CD4-positive, alpha-beta memory T cell (primary cell): ENCODE results near the gene KAT7. TPM values are rescaled to one million over a fixed set of nuclear protein-coding genes. Genes with fewer than 3 reads are reported as not detected.

Experiments used
- CTCF ChIA-PET: fragments of 350-600 bp; sonication (Branson Sonifier 250); formaldehyde crosslinking; loops from one replicate; lab custom pipeline; 2021; ENCODE audit warnings: inconsistent platforms; ENCODE audit not compliant: partially characterized antibody; lab: Charles Lee
- POLR2A ChIA-PET: fragments of 350-600 bp; sonication (Branson Sonifier 250); formaldehyde crosslinking; loops from one replicate; lab custom pipeline; 2021; ENCODE audit not compliant: partially characterized antibody; lab: Charles Lee
- DNase-seq, 5 donors: peaks; one replicate each; pipeline versions ENCODE4 v3.0.0 to v3.0.0-alpha.2; 2020 to 2022; ENCODE audit warnings: mixed read lengths in 1 of 5
- H3K27ac ChIP-seq: one replicate; pipeline ENCODE4 v1.7.0; 2013; ENCODE audit warnings: low read depth, low read length
- H3K27me3 ChIP-seq: 2 replicates; pipeline ENCODE4 v1.7.0; 2013; ENCODE audit warnings: mild to moderate bottlenecking, low read length, moderate library complexity; ENCODE audit not compliant: insufficient read depth
- H3K36me3 ChIP-seq: 2 replicates; pipeline ENCODE4 v1.7.0; 2013; ENCODE audit warnings: mild to moderate bottlenecking, low read length, moderate library complexity; ENCODE audit not compliant: insufficient read depth
- H3K4me1 ChIP-seq: 2 replicates; pipeline ENCODE4 v1.7.0; 2013; ENCODE audit warnings: mild to moderate bottlenecking, low read length, moderate library complexity; ENCODE audit not compliant: insufficient read depth
- H3K4me3 ChIP-seq, 2 donors: one replicate each; pipeline ENCODE4 v1.7.0; 2013; ENCODE audit warnings: low read length in 2 of 2, mild to moderate bottlenecking in 1 of 2
- H3K9me3 ChIP-seq, 2 donors: one replicate each; pipeline ENCODE4 v1.7.0; 2013; ENCODE audit warnings: low read length in 2 of 2, control low read depth in 1 of 2; ENCODE audit not compliant: control insufficient read depth in 1 of 2
- H3K27ac Mint-ChIP-seq, 7 donors: one replicate each; pipeline ENCODE4 v1.8.0; 2020 to 2021; ENCODE audit warnings: mixed read lengths in 7 of 7, mild to moderate bottlenecking in 6 of 7, inconsistent platforms in 3 of 7, moderate library complexity in 3 of 7
- H3K27me3 Mint-ChIP-seq, 2 donors: one replicate each; pipeline ENCODE4 v1.8.0; 2020 to 2021; ENCODE audit warnings: mixed read lengths in 2 of 2
- H3K36me3 Mint-ChIP-seq, 2 donors: one replicate each; pipeline ENCODE4 v1.8.0; 2020 to 2021; ENCODE audit warnings: mixed read lengths in 2 of 2, inconsistent platforms in 1 of 2, mild to moderate bottlenecking in 1 of 2
- H3K4me1 Mint-ChIP-seq, 4 donors: one replicate each; pipeline ENCODE4 v1.8.0; 2020 to 2021; ENCODE audit warnings: mixed read lengths in 4 of 4, mild to moderate bottlenecking in 1 of 4
- H3K4me3 Mint-ChIP-seq, 8 donors: one replicate each; pipeline ENCODE4 v1.8.0; 2020 to 2021; ENCODE audit warnings: mixed read lengths in 8 of 8, mild to moderate bottlenecking in 7 of 8, moderate library complexity in 6 of 8, inconsistent platforms in 3 of 8
- H3K9me3 Mint-ChIP-seq, 8 donors: one replicate each; pipeline ENCODE4 v1.8.0; 2020 to 2021; ENCODE audit warnings: mixed read lengths in 8 of 8, mild to moderate bottlenecking in 5 of 8, inconsistent platforms in 3 of 8, moderate library complexity in 1 of 8
- intact Hi-C: fragments of 100-400 bp; cut with micrococcal nuclease; formaldehyde crosslinking; loops from one replicate; pipeline ENCODE4 v1.15.1; 2023
- polyA plus RNA-seq, 2 donors: library from polyadenylated mRNA; unstranded; fragments of 300-500 nt; fragmentation: Illumina TruSeq; gene quantifications; one replicate each; pipeline ENCODE4 v1.2.3, GENCODE V29; 2021
- total RNA-seq, 2 experiments: library from RNA; stranded (reverse); gene quantifications; one replicate each; pipeline ENCODE4 v1.2.3, GENCODE V29; 2021

KAT7 gene
- total and polyA plus RNA-seq, 4 experiments from 2014 or later = 37.6 to 120 (median 85.1) TPM

DNA sequence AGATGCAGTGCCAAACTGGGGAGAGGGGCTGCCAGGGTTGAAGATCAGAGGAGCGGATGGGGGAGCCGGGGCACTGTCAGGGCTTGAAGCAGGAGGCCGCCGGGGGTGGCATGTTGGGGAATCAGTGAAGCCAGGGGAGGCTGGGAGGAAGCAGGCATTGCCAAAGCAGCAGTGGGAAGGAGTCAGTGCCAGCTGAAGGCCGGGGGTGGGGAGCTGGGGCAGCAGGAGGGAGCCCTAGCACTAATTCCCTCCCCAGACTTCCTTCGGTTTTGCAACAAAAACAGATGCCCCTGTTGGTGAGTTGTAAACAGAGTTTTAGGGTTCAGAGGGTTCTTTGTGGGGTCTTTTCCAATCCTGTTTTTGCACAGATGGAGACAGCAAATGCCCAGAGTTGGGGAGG, 70.3 kb downstream of the KAT7 start:
- Histone ChIP-seq H3K27me3 (no peaks in the 10 kb centered on the region), H3K36me3 (no peaks in the 10 kb centered on the region), H3K27ac (no peak overlapping the region), H3K9me3 (no peaks in the 10 kb centered on the region), H3K4me3 (no peak overlapping the region), H3K4me1 (no peaks in the 10 kb centered on the region)
- no peaks in the 10 kb centered on the region for H3K36me3 Mint-ChIP-seq
- H3K4me3 Mint-ChIP-seq = no peak overlapping the region
- H3K4me1 Mint-ChIP-seq = peaks cover 0 to 3% (median 1%) of the 10 kb centered on the region in 4 donors
- CTCF ChIA-PET = interaction anchor here (14.7 kb wide), 1 partner anchor 138 kb away, joined by 195 read pairs; the partner anchor contains the start of gene DLX3
- H3K27me3 Mint-ChIP-seq = peaks cover 3 to 7% of the 10 kb centered on the region in 2 donors
- POLR2A ChIA-PET = no interaction called here
- DNase-seq = no peak
- no peaks in the 10 kb centered on the region for H3K9me3 Mint-ChIP-seq
- H3K27ac Mint-ChIP-seq = peak overlapping the region in 1 of 7 donors; percentile 29
- intact Hi-C loops = loop anchor here (10.0 kb wide), 1 partner anchor 236 kb away; the partner anchor contains the start of gene PDK2

DNA sequence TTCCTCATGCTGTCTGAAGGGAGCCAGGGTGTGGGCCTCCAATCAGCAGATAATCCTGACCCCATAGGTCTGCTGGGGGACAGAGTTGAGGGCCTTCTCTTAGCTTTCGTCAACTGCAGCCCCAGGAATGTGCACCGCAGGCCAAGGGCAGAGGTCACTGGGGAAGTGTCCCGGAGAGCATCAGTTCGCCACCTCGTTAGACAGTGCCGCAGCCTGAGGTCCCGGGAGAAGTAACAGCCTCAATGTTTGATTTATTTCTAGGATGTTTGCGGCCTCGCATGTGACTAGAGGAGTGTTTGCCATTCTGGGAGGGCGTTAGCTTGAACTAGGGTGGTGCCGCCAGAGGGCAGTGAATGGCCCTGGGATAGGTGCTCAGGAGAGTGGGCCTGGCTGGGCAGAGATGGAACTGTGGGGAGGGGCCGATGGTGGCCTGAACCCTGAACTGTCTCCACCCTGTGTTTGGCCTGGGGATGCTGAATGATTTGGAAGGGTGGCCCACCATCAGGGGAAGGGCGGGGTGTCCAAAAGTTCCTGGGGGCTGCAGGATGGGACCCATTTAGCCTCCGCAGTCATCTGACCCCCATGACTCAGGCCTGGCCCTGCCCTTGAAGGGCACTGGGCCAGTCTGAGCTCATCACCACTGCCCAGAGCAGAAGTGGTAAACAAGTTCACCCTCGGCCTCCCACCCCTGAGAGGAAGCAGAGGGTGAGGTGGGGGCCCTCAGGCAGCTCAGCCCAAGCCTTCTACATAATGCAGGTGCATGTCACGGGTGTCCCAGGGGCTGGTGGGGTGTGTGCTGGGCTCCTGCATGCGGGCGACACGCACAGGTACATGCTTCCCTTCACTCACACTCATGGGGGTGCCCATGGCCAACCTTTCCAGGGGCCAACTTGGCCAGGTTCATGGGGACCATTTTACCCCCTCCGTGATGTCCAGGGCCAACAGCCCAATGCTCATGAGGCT, 71.8 kb downstream of the KAT7 start:
- Histone ChIP-seq H3K36me3 (no peaks in the 10 kb centered on the region), H3K27ac (no peak overlapping the region), H3K4me3 (no peak overlapping the region), H3K27me3 (no peaks in the 10 kb centered on the region), H3K4me1 (no peaks in the 10 kb centered on the region), H3K9me3 (no peaks in the 10 kb centered on the region)
- intact Hi-C loops = loop anchor here (2.0 to 10.0 kb wide), 2 partner anchors 93 to 235 kb away; partner anchors contain the start of gene PDK2
- Mint-ChIP-seq H3K27me3 (peaks cover 3 to 9% of the 10 kb centered on the region in 2 donors), H3K4me1 (peaks cover 0 to 3% (median 1%) of the 10 kb centered on the region in 4 donors), H3K4me3 (no peak overlapping the region), H3K27ac (no peak overlapping the region), H3K36me3 (no peaks in the 10 kb centered on the region), H3K9me3 (no peaks in the 10 kb centered on the region)
- no peak for DNase-seq
- POLR2A ChIA-PET = interaction anchor here (1.2 kb wide), 1 partner anchor 137 kb away, joined by 4 read pairs; no protein-coding TSS in a partner anchor
- CTCF ChIA-PET = interaction anchor here (0.6 to 14.7 kb wide), 5 partner anchors 16 to 137 kb away, joined by 3 to 195 read pairs (median 4); partner anchors contain the start of gene DLX3

DNA sequence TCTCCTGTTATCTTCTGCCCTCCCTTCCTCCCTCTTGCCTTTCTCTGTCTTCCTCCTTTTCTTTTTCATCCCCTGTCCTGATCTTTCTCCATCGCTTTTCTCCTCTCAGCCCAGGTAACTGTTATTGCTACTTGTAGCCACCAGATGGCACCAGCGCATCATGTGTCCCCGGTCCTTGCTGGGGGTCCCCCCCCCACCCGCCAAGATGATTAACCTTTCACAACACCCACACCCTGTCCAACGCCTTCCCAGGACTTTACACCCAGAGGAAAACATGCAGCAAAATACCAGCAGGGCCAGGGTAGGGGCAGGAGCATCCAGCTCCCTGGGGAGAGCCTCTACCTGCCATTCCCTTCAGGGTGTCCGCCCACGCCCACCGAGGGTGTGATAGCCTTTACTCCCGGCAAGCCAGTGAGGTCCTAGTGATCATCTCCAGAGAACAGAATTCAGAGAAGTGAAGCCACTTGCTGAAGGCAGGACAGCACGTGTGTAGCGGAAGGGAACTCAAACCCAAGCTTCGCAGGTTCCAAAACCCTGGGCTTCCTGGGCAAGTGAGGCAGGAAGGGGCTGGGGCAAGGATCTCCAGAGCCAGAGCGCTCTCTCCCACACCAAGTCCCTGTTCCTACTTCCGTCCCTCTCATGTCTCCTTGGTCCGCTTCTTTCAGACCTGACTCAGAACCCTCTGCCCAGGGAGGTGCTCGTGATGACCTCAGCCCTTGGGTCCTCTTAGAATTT, 72.8 kb downstream of the KAT7 start:
- CTCF ChIA-PET = interaction anchor here (0.7 to 14.7 kb wide), 5 partner anchors 90 to 141 kb away, joined by 3 to 195 read pairs (median 3); partner anchors contain the start of gene DLX3
- DNase-seq = peak in 4 of 5 donors; percentile 39 to 48 (median 44)
- no peak overlapping the region for H3K4me3 Mint-ChIP-seq
- H3K36me3 Mint-ChIP-seq = no peaks in the 10 kb centered on the region
- H3K36me3 ChIP-seq = no peaks in the 10 kb centered on the region
- POLR2A ChIA-PET = no interaction called here
- peaks cover 0 to 3% (median 1%) of the 10 kb centered on the region in 4 donors for H3K4me1 Mint-ChIP-seq
- H3K4me3 ChIP-seq = no peak overlapping the region
- no peaks in the 10 kb centered on the region for H3K9me3 Mint-ChIP-seq
- no peak overlapping the region for H3K27ac Mint-ChIP-seq
- intact Hi-C loops = loop anchor here (1.0 to 2.0 kb wide), 2 partner anchors 91 to 137 kb away; no protein-coding TSS in a partner anchor
- H3K27ac ChIP-seq = no peak overlapping the region
- no peaks in the 10 kb centered on the region for H3K9me3 ChIP-seq
- H3K27me3 ChIP-seq = no peaks in the 10 kb centered on the region
- peaks cover 3 to 7% of the 10 kb centered on the region in 2 donors for H3K27me3 Mint-ChIP-seq
- no peaks in the 10 kb centered on the region for H3K4me1 ChIP-seq

DNA sequence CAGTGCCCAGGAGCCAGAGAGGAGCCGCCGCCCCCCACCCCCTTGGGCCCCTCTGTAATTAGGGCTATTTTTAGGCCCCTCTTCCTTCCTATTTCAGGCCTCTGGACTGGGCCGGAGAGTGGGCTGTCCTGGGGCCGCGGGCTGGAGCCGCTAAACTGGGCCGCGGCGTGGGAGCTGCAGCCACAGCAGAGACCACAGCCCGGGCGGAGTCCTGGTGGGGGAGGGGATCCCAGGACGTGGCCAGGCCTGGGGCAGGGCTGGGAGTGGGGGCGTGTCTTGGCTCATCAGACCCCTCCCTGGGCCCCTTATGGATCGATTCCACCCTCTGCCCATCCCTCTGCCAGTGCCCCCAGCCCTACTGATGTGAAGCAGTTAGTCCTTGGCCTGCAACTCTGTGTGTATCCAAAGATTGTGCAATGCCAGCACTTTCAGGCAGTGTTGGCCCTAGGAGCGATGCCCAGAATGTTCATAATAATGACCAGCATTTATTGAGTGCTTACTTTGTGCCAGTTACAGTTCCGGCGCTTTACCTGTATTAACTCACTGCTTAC, 74.4 kb downstream of the KAT7 start:
- Mint-ChIP-seq H3K36me3 (no peaks in the 10 kb centered on the region), H3K9me3 (no peaks in the 10 kb centered on the region), H3K4me3 (no peak overlapping the region), H3K27me3 (peaks cover 4 to 7% of the 10 kb centered on the region in 2 donors), H3K4me1 (peaks cover 0 to 5% (median 1%) of the 10 kb centered on the region in 4 donors), H3K27ac (no peak overlapping the region)
- no peaks in the 10 kb centered on the region for H3K36me3 ChIP-seq
- H3K9me3 ChIP-seq = no peaks in the 10 kb centered on the region
- no peak overlapping the region for H3K27ac ChIP-seq
- no peak overlapping the region for H3K4me3 ChIP-seq
- intact Hi-C loops = no loop called here
- no peaks in the 10 kb centered on the region for H3K27me3 ChIP-seq
- POLR2A ChIA-PET = no interaction called here
- no peak for DNase-seq
- CTCF ChIA-PET = interaction anchor here (0.8 to 14.7 kb wide), 2 partner anchors 134 to 141 kb away, joined by 4 to 195 read pairs; partner anchors contain the start of gene DLX3
- no peaks in the 10 kb centered on the region for H3K4me1 ChIP-seq

DNA sequence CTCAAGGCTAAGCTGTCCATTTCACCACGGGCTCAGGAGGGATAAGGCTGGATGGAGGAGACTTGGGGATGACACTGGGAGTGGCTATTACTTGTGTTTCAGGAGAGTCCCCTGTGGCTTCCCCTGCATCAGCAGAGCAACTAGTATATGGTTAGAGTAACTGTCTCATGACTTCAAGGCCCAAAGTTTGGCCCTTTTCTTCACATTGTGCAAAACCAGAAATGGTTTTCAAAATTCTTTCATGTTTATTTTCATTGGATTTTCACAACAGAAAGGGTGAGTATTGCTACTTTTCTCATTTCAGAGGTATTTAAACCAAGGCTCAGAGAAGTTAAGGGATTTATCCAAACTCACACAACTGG, 77.5 kb downstream of the KAT7 start:
- Mint-ChIP-seq H3K27me3 (peaks cover 3 to 5% of the 10 kb centered on the region in 2 donors), H3K4me3 (no peak overlapping the region), H3K36me3 (no peaks in the 10 kb centered on the region), H3K4me1 (peaks cover 0 to 4% (median 1%) of the 10 kb centered on the region in 4 donors), H3K9me3 (no peaks in the 10 kb centered on the region), H3K27ac (no peak overlapping the region)
- Histone ChIP-seq H3K4me3 (no peak overlapping the region), H3K9me3 (no peaks in the 10 kb centered on the region), H3K4me1 (no peaks in the 10 kb centered on the region), H3K27me3 (no peaks in the 10 kb centered on the region), H3K27ac (no peak overlapping the region), H3K36me3 (no peaks in the 10 kb centered on the region)
- DNase-seq = no peak
- CTCF ChIA-PET = interaction anchor here (1.5 to 14.7 kb wide), 2 partner anchors 14 to 131 kb away, joined by 3 to 195 read pairs; partner anchors contain the start of gene DLX3
- intact Hi-C loops = no loop called here
- POLR2A ChIA-PET = no interaction called here

DNA sequence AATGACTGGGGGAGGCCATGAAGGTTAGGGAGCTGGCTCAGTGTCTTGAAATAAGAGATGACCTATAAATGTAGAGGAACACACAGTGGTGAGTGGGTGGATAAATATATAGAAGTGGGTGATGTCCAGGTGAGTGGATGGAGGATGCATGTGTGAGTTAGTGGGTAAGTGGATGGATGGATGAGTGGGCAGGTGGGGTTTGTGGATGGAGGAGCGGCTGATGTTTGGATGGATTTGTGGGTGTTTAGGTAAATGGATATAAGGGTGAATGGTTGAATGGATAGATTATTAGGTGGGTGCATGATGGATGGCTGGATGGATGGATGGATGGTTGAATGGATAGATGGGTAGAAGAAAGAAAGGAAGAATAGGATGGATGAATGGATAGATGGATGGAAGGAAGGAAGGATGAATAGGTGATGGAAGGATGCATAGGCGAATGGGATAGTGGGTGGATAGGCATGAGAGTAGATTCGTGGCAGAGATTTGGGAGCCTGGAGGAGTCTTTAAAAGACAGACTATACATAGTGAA, 78.5 kb downstream of the KAT7 start:
- H3K9me3 ChIP-seq = no peaks in the 10 kb centered on the region
- H3K36me3 Mint-ChIP-seq = no peaks in the 10 kb centered on the region
- no peak overlapping the region for H3K27ac ChIP-seq
- no peaks in the 10 kb centered on the region for H3K9me3 Mint-ChIP-seq
- peak overlapping the region in 3 of 7 donors; percentile 3 to 43 (median 10) for H3K27ac Mint-ChIP-seq
- intact Hi-C loops = no loop called here
- peaks cover 1 to 2% of the 10 kb centered on the region in 2 donors for H3K27me3 Mint-ChIP-seq
- no peak for DNase-seq
- CTCF ChIA-PET = interaction anchor here (14.7 kb wide), 1 partner anchor 130 kb away, joined by 195 read pairs; the partner anchor contains the start of gene DLX3
- POLR2A ChIA-PET = no interaction called here
- peaks cover 0 to 3% (median 0%) of the 10 kb centered on the region in 4 donors for H3K4me1 Mint-ChIP-seq
- H3K4me1 ChIP-seq = no peaks in the 10 kb centered on the region
- no peaks in the 10 kb centered on the region for H3K36me3 ChIP-seq
- H3K27me3 ChIP-seq = no peaks in the 10 kb centered on the region
- H3K4me3 ChIP-seq = no peak overlapping the region
- no peak overlapping the region for H3K4me3 Mint-ChIP-seq
